Smooth muscle cell (in vitro differentiated cells): ENCODE measurements around the gene NLRX1. TPM values are rescaled to one million over a fixed set of nuclear protein-coding genes. Genes with fewer than 3 reads are reported as not detected.

Experiments
- DNase-seq: peaks from one replicate; lab custom pipeline; 2025; ENCODE audit not compliant: unreplicated experiment; lab: John Stamatoyannopoulos, UW
- H2AFZ ChIP-seq: fragments of 200-600 bp; sonication (generic); 2 replicates; pipeline ENCODE4 v1.6.0; 2016; ENCODE audit warnings: antibody characterized with exemption, low read depth, mild to moderate bottlenecking
- H3F3A ChIP-seq: fragments of 200-600 bp; sonication (generic); 2 replicates; pipeline ENCODE4 v1.6.0; 2017; ENCODE audit warnings: antibody characterized with exemption, low read depth
- H3K27ac ChIP-seq: fragments of 200-600 bp; sonication (generic); 2 replicates; pipeline ENCODE4 v1.5.1; 2016; ENCODE audit warnings: low read depth, mild to moderate bottlenecking
- H3K27me3 ChIP-seq: fragments of 200-600 bp; sonication (generic); 2 replicates; pipeline ENCODE4 v1.6.1; 2016; ENCODE audit warnings: low read depth, mild to moderate bottlenecking
- H3K36me3 ChIP-seq: fragments of 200-600 bp; sonication (generic); 2 replicates; pipeline ENCODE4 v1.5.1; 2016; ENCODE audit warnings: low read depth
- H3K4me1 ChIP-seq: fragments of 200-600 bp; sonication (generic); 2 replicates; pipeline ENCODE4 v1.5.1; 2016; ENCODE audit warnings: low read depth
- H3K4me2 ChIP-seq: fragments of 200-600 bp; sonication (generic); 2 replicates; pipeline ENCODE4 v1.6.0; 2016; ENCODE audit warnings: mild to moderate bottlenecking
- H3K4me3 ChIP-seq: fragments of 200-600 bp; sonication (generic); 2 replicates; pipeline ENCODE4 v1.5.1; 2016; ENCODE audit warnings: mild to moderate bottlenecking
- H3K79me2 ChIP-seq: fragments of 200-600 bp; sonication (generic); 2 replicates; pipeline ENCODE4 v1.6.0; 2016; ENCODE audit warnings: low read depth, mild to moderate bottlenecking
- H3K9ac ChIP-seq: fragments of 200-600 bp; sonication (generic); 2 replicates; pipeline ENCODE4 v1.6.0; 2016; ENCODE audit warnings: low read depth
- H3K9me3 ChIP-seq: fragments of 200-600 bp; sonication (generic); replicated peaks from 2 replicates; pipeline ENCODE4 v1.5.1; 2016; ENCODE audit warnings: low read depth
- H4K20me1 ChIP-seq: fragments of 200-600 bp; sonication (generic); 2 replicates; pipeline ENCODE4 v1.6.0; 2016; ENCODE audit warnings: low read depth
- CTCF ChIP-seq: fragments of 200-600 bp; sonication (generic); IDR thresholded peaks from 2 replicates; pipeline ENCODE4 v1.5.1; 2017; ENCODE audit warnings: borderline replicate concordance, mild to moderate bottlenecking, antibody characterized with exemption; ENCODE audit not compliant: insufficient read depth, poor library complexity, severe bottlenecking
- WGBS: methylation state at CpG from one replicate; pipeline ENCODE4 v1.1.7; 2016; ENCODE audit warnings: low lambda C conversion rate; 5-methylcytosine and 5-hydroxymethylcytosine counted together
- polyA plus RNA-seq: library from polyadenylated mRNA; unstranded; fragments of >200 nt; fragmentation: Nextera tagmentation; extraction: Ambion mirVana; gene quantifications from 2 replicates; pipeline ENCODE4 v1.2.1, GENCODE V29; 2016
- total RNA-seq: library from RNA; depleted of rRNA; stranded (reverse); fragments of >200 nt; gene quantifications from 2 replicates; pipeline ENCODE4 v1.2.3, GENCODE V29; 2014

Gene NLRX1
- total and polyA plus RNA-seq, 2 experiments from 2014 or later: 13.0 to 18.7 TPM

GRCh38 chr11:119210050-119210449, 41.5 kb downstream of the NLRX1 start:
- Histone ChIP-seq H3K4me3 (no peak overlapping the region), H3K9ac (no peak overlapping the region), H3K4me1 (peaks cover 20% of the 10 kb centered on the region), H3K27ac (peak overlapping the region; percentile 6), H3K9me3 (no peaks in the 10 kb centered on the region), H3K79me2 (peaks cover 89% of the 10 kb centered on the region), H3K27me3 (no peaks in the 10 kb centered on the region), H2AFZ (no peak overlapping the region), H3F3A (peaks cover 10% of the 10 kb centered on the region), H4K20me1 (peaks cover 83% of the 10 kb centered on the region), H3K4me2 (no peak overlapping the region), H3K36me3 (no peaks in the 10 kb centered on the region)
- no peak for TF ChIP-seq CTCF
- DNase-seq: no peak
- WGBS: 45% methylated on average over 3 of the region's 3 CpGs

- Histone ChIP-seq H2AFZ (no peak overlapping the region), H4K20me1 (peaks cover 97% of the 10 kb centered on the region), H3K27ac (peak overlapping the region; percentile 70), H3K4me1 (no peaks in the 10 kb centered on the region), H3K9ac (peak overlapping the region; percentile 6), H3F3A (no peaks in the 10 kb centered on the region), H3K36me3 (no peaks in the 10 kb centered on the region), H3K9me3 (no peaks in the 10 kb centered on the region), H3K4me2 (no peak overlapping the region), H3K79me2 (peaks cover 91% of the 10 kb centered on the region), H3K27me3 (no peaks in the 10 kb centered on the region), H3K4me3 (no peak overlapping the region)
- no peak for DNase-seq
- 42% methylated on average over 8 of the region's 8 CpGs for WGBS
- TF ChIP-seq CTCF: no peak
Observed at GRCh38 chr11:119218141-119218878, 49.8 kb downstream of the NLRX1 start.

- H3K27ac ChIP-seq: peak overlapping the region; percentile 9
- H3K4me3 ChIP-seq: no peak overlapping the region
- peaks cover 93% of the 10 kb centered on the region for H3K79me2 ChIP-seq
- H3K4me1 ChIP-seq: no peaks in the 10 kb centered on the region
- no peaks in the 10 kb centered on the region for H3K36me3 ChIP-seq
- H3K4me2 ChIP-seq: no peak overlapping the region
- H3F3A ChIP-seq: no peaks in the 10 kb centered on the region
- H4K20me1 ChIP-seq: peaks cover 97% of the 10 kb centered on the region
- DNase-seq: no peak
- no peaks in the 10 kb centered on the region for H3K9me3 ChIP-seq
- no peak overlapping the region for H3K9ac ChIP-seq
- no peaks in the 10 kb centered on the region for H3K27me3 ChIP-seq
- no peak overlapping the region for H2AFZ ChIP-seq
- no peak for TF ChIP-seq CTCF
- WGBS: 50% methylated on average over 2 of the region's 2 CpGs
Observed at GRCh38 chr11:119222308-119222707, 53.8 kb downstream of the NLRX1 start.

- no peak overlapping the region for H3K9ac ChIP-seq
- 96% methylated on average over 5 of the region's 5 CpGs for WGBS
Observed at GRCh38 chr11:119222891-119223290, 54.4 kb downstream of the NLRX1 start.

More at GRCh38 chr11:119222891-119223290, 54.4 kb downstream of the NLRX1 start:
- H3K9me3 ChIP-seq: no peaks in the 10 kb centered on the region
- no peak overlapping the region for H3K27ac ChIP-seq
- no peaks in the 10 kb centered on the region for H3K27me3 ChIP-seq
- H3K4me3 ChIP-seq: no peak overlapping the region
- no peak for TF ChIP-seq CTCF
- peaks cover 97% of the 10 kb centered on the region for H4K20me1 ChIP-seq
- H3K36me3 ChIP-seq: no peaks in the 10 kb centered on the region
- H3F3A ChIP-seq: no peaks in the 10 kb centered on the region
- no peak overlapping the region for H2AFZ ChIP-seq
- DNase-seq: no peak
- H3K4me1 ChIP-seq: no peaks in the 10 kb centered on the region
- H3K4me2 ChIP-seq: no peak overlapping the region
- peaks cover 93% of the 10 kb centered on the region for H3K79me2 ChIP-seq
